ENCODE measurements around the gene CD151. TPM values are rescaled to one million over a fixed set of nuclear protein-coding genes. Genes with fewer than 3 reads are reported as not detected.

CD151 gene
- total and polyA plus RNA-seq, 9 donors, result 133 to 178 (median 147) TPM

- H3K27ac ChIP-seq (ENCODE audit: low read length), result no peak overlapping the region
- WGBS (ENCODE audit: insufficient coverage), result 89% methylated on average over 13 of the region's 16 CpGs
- no peak overlapping the region for H3K4me3 ChIP-seq (ENCODE audit: low read length)
- no peaks in the 10 kb centered on the region for H3K9me3 ChIP-seq (replicated peaks; ENCODE audit: control insufficient read depth, low read depth, low read length)
- peaks cover 20% of the 10 kb centered on the region for H3K4me1 ChIP-seq (ENCODE audit: control insufficient read depth, insufficient read depth, low read length)
- H3K36me3 ChIP-seq (ENCODE audit: control insufficient read depth, insufficient read depth, low read length), result peaks cover 53% of the 10 kb centered on the region
- no peak for DNase-seq
- H3K27me3 ChIP-seq (ENCODE audit: control insufficient read depth, insufficient read depth, low read length), result no peaks in the 10 kb centered on the region
Measured at GRCh38 chr11:884578-885070, 51.9 kb downstream of the CD151 start.

- DNase-seq, result no peak
- no peaks in the 10 kb centered on the region for H3K27me3 ChIP-seq (ENCODE audit: control insufficient read depth, insufficient read depth, low read length)
- H3K9me3 ChIP-seq (replicated peaks; ENCODE audit: control insufficient read depth, low read depth, low read length), result no peaks in the 10 kb centered on the region
- H3K36me3 ChIP-seq (ENCODE audit: control insufficient read depth, insufficient read depth, low read length), result peaks cover 49% of the 10 kb centered on the region
- no peak overlapping the region for H3K27ac ChIP-seq (ENCODE audit: low read length)
- no peak overlapping the region for H3K4me3 ChIP-seq (ENCODE audit: low read length)
- WGBS (ENCODE audit: insufficient coverage), result 95% methylated on average over 17 of the region's 17 CpGs
- H3K4me1 ChIP-seq (ENCODE audit: control insufficient read depth, insufficient read depth, low read length), result peaks cover 40% of the 10 kb centered on the region
Measured at GRCh38 chr11:886568-886967, 53.8 kb downstream of the CD151 start.

GRCh38 chr11:887589-887988 lies 54.8 kb downstream of the CD151 start:
- no peak for DNase-seq
- H3K9me3 ChIP-seq (replicated peaks; ENCODE audit: control insufficient read depth, low read depth, low read length), result no peaks in the 10 kb centered on the region
- H3K4me3 ChIP-seq (ENCODE audit: low read length), result no peak overlapping the region
- peaks cover 44% of the 10 kb centered on the region for H3K36me3 ChIP-seq (ENCODE audit: control insufficient read depth, insufficient read depth, low read length)
- H3K27ac ChIP-seq (ENCODE audit: low read length), result no peak overlapping the region
- WGBS (ENCODE audit: insufficient coverage), result 92% methylated on average over 14 of the region's 14 CpGs
- peaks cover 47% of the 10 kb centered on the region for H3K4me1 ChIP-seq (ENCODE audit: control insufficient read depth, insufficient read depth, low read length)
- H3K27me3 ChIP-seq (ENCODE audit: control insufficient read depth, insufficient read depth, low read length), result no peaks in the 10 kb centered on the region

Other genes starting within 250 kb of the CD151 start
- 11.3 TPM for gene IRF7, start 217.0 kb upstream of the CD151 start, total RNA-seq
- gene IRF7, start 217.0 kb upstream of the CD151 start, polyA plus RNA-seq (ENCODE audit: insufficient read depth in 1 of 8, insufficient read length in 8 of 8, low replicate concordance in 1 of 8), result 10 to 100 TPM in 3 of 8 donors, 1 to 10 TPM in 5; 7.8 to 14.7 (median 9.6) TPM
- 0.75 TPM for gene CDHR5, start 208.0 kb upstream of the CD151 start, total RNA-seq
- 10 to 100 TPM in 1 of 8 donors, 1 to 10 TPM in 6, under 1 TPM in 1; 0.65 to 33.7 (median 1.4) TPM for gene CDHR5, start 208.0 kb upstream of the CD151 start, polyA plus RNA-seq (ENCODE audit: insufficient read depth in 1 of 8, insufficient read length in 8 of 8, low replicate concordance in 1 of 8)
- gene SCT, start 205.8 kb upstream of the CD151 start, total RNA-seq, result 55.2 TPM
- gene SCT, start 205.8 kb upstream of the CD151 start, polyA plus RNA-seq (ENCODE audit: insufficient read depth in 1 of 8, insufficient read length in 8 of 8, low replicate concordance in 1 of 8), result 100 to 1,000 TPM in 2 of 8 donors, 10 to 100 TPM in 6; 37.0 to 126 (median 66.4) TPM
- gene DRD4, start 195.7 kb upstream of the CD151 start, total RNA-seq, result 0.22 TPM
- gene DRD4, start 195.7 kb upstream of the CD151 start, polyA plus RNA-seq (ENCODE audit: insufficient read depth in 1 of 8, insufficient read length in 8 of 8, low replicate concordance in 1 of 8), result 1 to 10 TPM in 2 of 8 donors, under 1 TPM in 6; 0.18 to 2.0 (median 0.83) TPM
- gene DEAF1, start 137.7 kb upstream of the CD151 start, total RNA-seq, result 22.7 TPM
- gene DEAF1, start 137.7 kb upstream of the CD151 start, polyA plus RNA-seq (ENCODE audit: insufficient read depth in 1 of 8, insufficient read length in 8 of 8, low replicate concordance in 1 of 8), result 10 to 100 TPM; 29.3 to 38.9 (median 31.7) TPM
- gene TMEM80, start 137.1 kb upstream of the CD151 start, total RNA-seq, result 11.8 TPM
- 10 to 100 TPM; 10.1 to 26.0 (median 20.1) TPM for gene TMEM80, start 137.1 kb upstream of the CD151 start, polyA plus RNA-seq (ENCODE audit: insufficient read depth in 1 of 8, insufficient read length in 8 of 8, low replicate concordance in 1 of 8)
- 1.6 TPM for gene EPS8L2, start 126.7 kb upstream of the CD151 start, total RNA-seq
- gene EPS8L2, start 126.7 kb upstream of the CD151 start, polyA plus RNA-seq (ENCODE audit: insufficient read depth in 1 of 8, insufficient read length in 8 of 8, low replicate concordance in 1 of 8), result 10 to 100 TPM in 1 of 8 donors, 1 to 10 TPM in 7; 1.5 to 14.1 (median 2.2) TPM
- gene TALDO1, start 85.5 kb upstream of the CD151 start, total RNA-seq, result 62.7 TPM
- 10 to 100 TPM; 60.2 to 79.9 (median 71.3) TPM for gene TALDO1, start 85.5 kb upstream of the CD151 start, polyA plus RNA-seq (ENCODE audit: insufficient read depth in 1 of 8, insufficient read length in 8 of 8, low replicate concordance in 1 of 8)
- gene GATD1, start 55.5 kb upstream of the CD151 start, total RNA-seq, result 18.1 TPM
- gene GATD1, start 55.5 kb upstream of the CD151 start, polyA plus RNA-seq (ENCODE audit: insufficient read depth in 1 of 8, insufficient read length in 8 of 8, low replicate concordance in 1 of 8), result 10 to 100 TPM; 38.9 to 53.2 (median 44.8) TPM
- gene CEND1, start 42.9 kb upstream of the CD151 start, total RNA-seq, result 0.04 TPM
- 1 to 10 TPM in 1 of 8 donors, under 1 TPM in 7; 0.36 to 1.5 (median 0.56) TPM for gene CEND1, start 42.9 kb upstream of the CD151 start, polyA plus RNA-seq (ENCODE audit: insufficient read depth in 1 of 8, insufficient read length in 8 of 8, low replicate concordance in 1 of 8)
- gene SLC25A22, start 34.7 kb upstream of the CD151 start, total RNA-seq, result 5.4 TPM
- gene SLC25A22, start 34.7 kb upstream of the CD151 start, polyA plus RNA-seq (ENCODE audit: insufficient read depth in 1 of 8, insufficient read length in 8 of 8, low replicate concordance in 1 of 8), result 10 to 100 TPM; 10.4 to 15.8 (median 14.2) TPM
- 3.9 TPM for gene PIDD1, start 27.7 kb upstream of the CD151 start, total RNA-seq
- 10 to 100 TPM in 4 of 8 donors, 1 to 10 TPM in 4; 5.5 to 13.7 (median 10.0) TPM for gene PIDD1, start 27.7 kb upstream of the CD151 start, polyA plus RNA-seq (ENCODE audit: insufficient read depth in 1 of 8, insufficient read length in 8 of 8, low replicate concordance in 1 of 8)
- gene RPLP2, start 23.0 kb upstream of the CD151 start, total RNA-seq, result 2,004 TPM
- gene RPLP2, start 23.0 kb upstream of the CD151 start, polyA plus RNA-seq (ENCODE audit: insufficient read depth in 1 of 8, insufficient read length in 8 of 8, low replicate concordance in 1 of 8), result 1,000 to 10,000 TPM; 1,485 to 2,136 (median 1,739) TPM
- 9.0 TPM for gene PNPLA2, start 14.0 kb upstream of the CD151 start, total RNA-seq
- 10 to 100 TPM; 19.4 to 46.1 (median 28.4) TPM for gene PNPLA2, start 14.0 kb upstream of the CD151 start, polyA plus RNA-seq (ENCODE audit: insufficient read depth in 1 of 8, insufficient read length in 8 of 8, low replicate concordance in 1 of 8)
- 6.9 TPM for gene CRACR2B, start 5.0 kb upstream of the CD151 start, total RNA-seq
- gene CRACR2B, start 5.0 kb upstream of the CD151 start, polyA plus RNA-seq (ENCODE audit: insufficient read depth in 1 of 8, insufficient read length in 8 of 8, low replicate concordance in 1 of 8), result 10 to 100 TPM in 7 of 8 donors, 1 to 10 TPM in 1; 7.7 to 22.0 (median 13.3) TPM
- 97.7 TPM for gene POLR2L, start 9.6 kb downstream of the CD151 start, total RNA-seq
- gene POLR2L, start 9.6 kb downstream of the CD151 start, polyA plus RNA-seq (ENCODE audit: insufficient read depth in 1 of 8, insufficient read length in 8 of 8, low replicate concordance in 1 of 8), result 100 to 1,000 TPM; 114 to 147 (median 125) TPM
- 60.3 TPM for gene TSPAN4, start 9.9 kb downstream of the CD151 start, total RNA-seq
- 10 to 100 TPM; 48.0 to 75.9 (median 65.1) TPM for gene TSPAN4, start 9.9 kb downstream of the CD151 start, polyA plus RNA-seq (ENCODE audit: insufficient read depth in 1 of 8, insufficient read length in 8 of 8, low replicate concordance in 1 of 8)
- 30.5 TPM for gene CHID1, start 77.9 kb downstream of the CD151 start, total RNA-seq
- 10 to 100 TPM; 60.4 to 77.4 (median 68.5) TPM for gene CHID1, start 77.9 kb downstream of the CD151 start, polyA plus RNA-seq (ENCODE audit: insufficient read depth in 1 of 8, insufficient read length in 8 of 8, low replicate concordance in 1 of 8)
- 18.5 TPM for gene AP2A2, start 92.9 kb downstream of the CD151 start, total RNA-seq
- 10 to 100 TPM; 38.3 to 61.4 (median 48.0) TPM for gene AP2A2, start 92.9 kb downstream of the CD151 start, polyA plus RNA-seq (ENCODE audit: insufficient read depth in 1 of 8, insufficient read length in 8 of 8, low replicate concordance in 1 of 8)
- gene MUC6, start 203.8 kb downstream of the CD151 start, total RNA-seq, result not detected
- gene MUC6, start 203.8 kb downstream of the CD151 start, polyA plus RNA-seq (ENCODE audit: insufficient read depth in 1 of 8, insufficient read length in 8 of 8, low replicate concordance in 1 of 8), result under 1 TPM; 0.09 to 0.61 (median 0.28) TPM
- gene MUC2, start 241.9 kb downstream of the CD151 start, total RNA-seq, result not detected
- gene MUC2, start 241.9 kb downstream of the CD151 start, polyA plus RNA-seq (ENCODE audit: insufficient read depth in 1 of 8, insufficient read length in 8 of 8, low replicate concordance in 1 of 8), result 1 to 10 TPM in 2 of 8 donors, under 1 TPM in 4, not detected in 2; 0.01 to 2.2 (median 0.04) TPM